Stimulated activated CD4-positive, alpha-beta T cell treated with anti-CD3 and anti-CD28 coated beads, TNF-alpha, amount 100 ng/mL, for 24 hours (primary cell): Measurements from ENCODE around the gene GRK3.

Experiments used
- DNase-seq, 3 experiments: peaks; one replicate each; pipeline ENCODE4 v3.0.0-alpha.2; 2020; ENCODE audit warnings: low read depth in 3 of 3

The GRK3 gene

GRCh38 chr22:25663654-25664053 is 99.2 kb downstream of the GRK3 start:
- DNase-seq: no peak

GRCh38 chr22:25666308-25666707 is 101.8 kb downstream of the GRK3 start:
- no peak for DNase-seq

- DNase-seq: no peak
Observed at GRCh38 chr22:25668437-25668836, 104.0 kb downstream of the GRK3 start.

DNA sequence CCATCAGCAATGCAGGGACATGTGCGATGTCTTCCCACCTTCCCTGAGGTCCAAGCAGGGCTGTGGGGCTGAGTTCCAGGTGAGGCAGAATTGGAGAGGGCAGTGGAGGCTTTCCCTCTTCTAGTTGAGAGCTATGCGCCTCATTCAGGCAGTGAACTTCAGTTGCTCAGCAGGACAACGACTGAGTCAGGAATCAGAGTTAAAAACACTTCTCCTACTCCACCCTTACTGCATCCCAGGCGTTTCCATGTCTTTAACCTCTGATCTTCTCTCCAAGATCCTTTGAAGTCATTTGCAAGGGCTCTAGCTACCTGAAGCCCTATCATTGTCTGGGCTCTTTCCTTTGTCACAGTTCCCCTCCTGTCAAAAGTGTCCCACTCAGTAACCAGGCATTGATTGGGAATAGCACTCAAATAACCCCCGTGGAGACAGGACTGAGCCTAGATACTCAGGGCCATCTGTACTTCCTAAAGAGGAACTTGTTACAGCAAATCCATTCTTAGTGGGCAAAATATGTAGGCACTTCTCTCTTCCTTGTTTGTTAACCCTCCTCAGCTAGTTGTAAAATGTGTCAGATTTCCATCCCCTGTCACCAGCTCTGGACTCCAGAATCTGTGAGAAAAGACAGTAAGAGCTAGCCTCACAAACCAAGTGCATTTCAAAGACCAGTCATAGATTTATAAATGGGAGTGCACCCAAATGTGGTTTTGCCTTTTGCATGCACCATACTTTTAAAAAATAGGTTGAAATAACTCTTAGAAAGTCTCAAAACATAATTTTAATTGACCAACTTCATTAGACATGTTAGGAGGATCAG is 105.0 kb downstream of the GRK3 start:
- DNase-seq: no peak

DNA sequence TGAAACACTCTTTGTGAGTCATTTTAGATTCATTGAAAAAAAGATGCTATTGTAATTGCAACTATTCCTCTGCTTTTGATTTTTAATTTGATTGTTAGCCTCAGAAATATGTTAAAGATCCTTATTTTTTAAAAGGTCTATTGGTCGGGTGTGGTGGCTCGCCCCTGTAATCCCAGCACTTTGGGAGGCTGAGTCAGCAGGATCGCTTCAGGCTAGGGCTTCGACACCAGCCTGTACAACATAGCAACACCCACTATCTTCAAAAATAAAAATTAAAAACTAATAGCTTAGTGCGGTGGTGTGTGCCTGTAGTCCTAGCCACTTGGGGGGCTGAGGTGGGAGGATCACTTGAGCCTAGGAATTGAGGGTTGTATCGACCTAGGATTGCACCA is 105.6 kb downstream of the GRK3 start:
- DNase-seq: no peak

- DNase-seq: no peak
Observed at GRCh38 chr22:25672289-25673084, 108.0 kb downstream of the GRK3 start.

- no peak for DNase-seq
Observed at GRCh38 chr22:25673713-25674112, 109.2 kb downstream of the GRK3 start.

DNA sequence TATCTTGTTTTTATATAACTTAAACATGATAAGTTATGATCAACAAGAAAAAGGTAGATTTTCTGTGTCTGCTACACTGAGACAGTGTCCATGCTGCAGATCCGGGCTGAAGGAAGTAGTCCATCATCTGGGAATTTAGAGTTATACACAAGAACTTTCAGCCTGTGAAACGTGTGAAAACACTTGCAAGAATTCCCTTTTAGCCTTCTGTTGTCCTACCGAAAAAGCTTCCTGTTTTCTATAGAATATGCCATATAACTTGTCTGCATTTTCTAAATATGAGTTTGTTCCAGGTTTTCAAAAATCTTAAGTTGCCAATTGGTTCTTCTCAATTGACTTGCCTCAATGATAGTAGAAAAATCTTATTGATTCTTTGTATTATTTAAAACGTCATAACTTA is 113.2 kb downstream of the GRK3 start:
- DNase-seq: no peak

GRCh38 chr22:25680051-25680450 is 115.6 kb downstream of the GRK3 start:
- DNase-seq: no peak

DNA sequence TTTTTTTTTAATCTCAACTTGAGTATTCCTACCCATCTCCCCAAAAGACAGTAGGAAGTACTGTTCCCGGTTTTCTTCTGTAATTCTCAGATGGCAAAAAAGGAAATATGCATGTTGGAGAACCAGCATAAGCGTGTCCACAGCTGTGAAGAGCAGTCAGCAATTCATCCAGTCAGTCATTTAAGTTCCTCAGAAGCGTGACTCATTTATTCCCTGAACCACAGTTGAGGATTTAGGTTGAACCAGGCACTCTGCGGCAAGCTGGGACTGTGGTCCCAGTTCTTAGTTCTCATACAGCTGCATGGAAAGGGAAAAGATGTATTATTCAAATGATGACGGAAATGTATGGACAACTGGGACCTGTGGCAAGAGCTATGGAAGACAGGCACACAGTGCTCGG is 116.5 kb downstream of the GRK3 start:
- no peak for DNase-seq

DNA sequence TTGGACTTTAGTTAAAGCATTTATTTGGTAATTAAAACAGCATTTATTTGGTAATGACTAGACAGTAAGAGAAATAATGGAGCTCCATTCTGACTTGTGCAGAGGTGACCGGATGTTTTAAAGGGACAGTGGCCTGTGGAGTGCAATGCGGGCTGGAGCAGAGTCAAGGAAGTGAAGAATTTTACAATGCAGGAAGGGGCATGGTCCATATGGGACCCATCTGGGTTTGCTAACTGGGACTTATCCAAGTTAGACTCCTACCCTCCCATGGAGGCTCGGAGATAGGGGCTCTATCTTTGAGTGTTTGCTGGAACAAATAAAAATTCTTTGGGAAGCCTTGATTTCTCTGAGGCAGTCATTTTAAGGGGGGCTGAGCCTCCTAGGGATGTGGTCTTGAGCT is 117.6 kb downstream of the GRK3 start:
- DNase-seq: no peak

- DNase-seq: no peak
Observed at GRCh38 chr22:25688627-25689026, 124.2 kb downstream of the GRK3 start.

DNA sequence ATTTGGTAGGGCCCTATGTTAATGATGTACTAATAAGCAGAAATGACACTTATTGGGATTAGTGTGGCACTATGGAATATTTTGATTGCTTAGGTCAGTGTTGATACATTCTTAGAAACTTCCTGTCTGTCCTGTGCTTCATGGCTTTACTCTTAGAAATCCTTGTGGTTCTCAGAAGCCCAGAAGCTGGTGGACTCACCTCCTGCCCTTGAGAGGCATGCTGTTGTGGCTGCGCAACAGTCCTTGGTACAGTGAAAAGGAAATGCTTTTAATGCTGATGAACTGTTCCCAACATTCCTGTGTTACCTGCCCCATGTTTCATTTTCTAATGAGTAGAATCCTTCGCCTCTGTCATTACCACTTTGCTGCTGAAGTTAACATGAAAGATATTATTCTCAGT is 125.2 kb downstream of the GRK3 start:
- DNase-seq: no peak

GRCh38 chr22:25690798-25691197 is 126.3 kb downstream of the GRK3 start:
- DNase-seq: no peak

DNA sequence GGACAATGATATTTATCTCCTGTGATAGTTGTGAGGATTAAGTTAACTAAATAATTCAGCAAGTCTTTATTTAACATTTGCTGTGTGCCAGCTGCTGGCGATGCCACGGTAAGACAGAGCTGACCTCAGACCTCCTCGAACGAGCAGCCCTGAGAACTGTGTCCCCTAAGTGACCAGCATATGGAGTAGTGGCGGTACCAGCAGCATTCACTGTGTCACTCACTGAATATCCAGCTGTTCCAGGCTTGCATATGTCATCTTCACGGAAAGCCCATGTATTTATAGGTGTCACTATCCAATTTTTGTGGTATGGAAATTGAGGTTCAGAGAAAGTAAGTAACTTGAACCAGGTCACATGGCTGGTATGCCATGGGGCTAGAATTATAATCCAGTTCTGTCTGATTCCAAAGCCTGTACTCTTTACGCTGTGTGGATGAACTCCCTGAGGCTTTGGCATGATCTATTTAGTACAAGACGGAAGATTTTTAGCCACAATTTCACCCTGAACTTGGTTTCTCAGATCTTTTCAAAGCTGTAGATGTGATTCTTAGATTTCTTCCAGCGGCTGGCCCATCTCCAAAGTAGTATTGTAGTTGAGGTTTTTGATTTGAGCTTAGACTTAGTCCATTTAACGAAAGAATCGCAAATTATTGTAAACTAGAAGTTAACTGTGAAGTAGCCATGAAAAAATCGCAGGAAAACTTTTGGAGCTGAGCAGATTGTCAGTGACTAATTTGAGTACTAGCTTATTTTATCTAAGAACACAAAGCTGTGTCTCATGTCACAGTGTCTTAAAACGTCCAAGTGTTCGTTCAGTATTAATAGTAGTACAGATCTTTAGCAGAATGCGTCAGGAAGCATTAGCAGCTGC is 128.2 kb downstream of the GRK3 start:
- no peak for DNase-seq

- no peak for DNase-seq
Observed at GRCh38 chr22:25693268-25693565, 128.7 kb downstream of the GRK3 start.

DNA sequence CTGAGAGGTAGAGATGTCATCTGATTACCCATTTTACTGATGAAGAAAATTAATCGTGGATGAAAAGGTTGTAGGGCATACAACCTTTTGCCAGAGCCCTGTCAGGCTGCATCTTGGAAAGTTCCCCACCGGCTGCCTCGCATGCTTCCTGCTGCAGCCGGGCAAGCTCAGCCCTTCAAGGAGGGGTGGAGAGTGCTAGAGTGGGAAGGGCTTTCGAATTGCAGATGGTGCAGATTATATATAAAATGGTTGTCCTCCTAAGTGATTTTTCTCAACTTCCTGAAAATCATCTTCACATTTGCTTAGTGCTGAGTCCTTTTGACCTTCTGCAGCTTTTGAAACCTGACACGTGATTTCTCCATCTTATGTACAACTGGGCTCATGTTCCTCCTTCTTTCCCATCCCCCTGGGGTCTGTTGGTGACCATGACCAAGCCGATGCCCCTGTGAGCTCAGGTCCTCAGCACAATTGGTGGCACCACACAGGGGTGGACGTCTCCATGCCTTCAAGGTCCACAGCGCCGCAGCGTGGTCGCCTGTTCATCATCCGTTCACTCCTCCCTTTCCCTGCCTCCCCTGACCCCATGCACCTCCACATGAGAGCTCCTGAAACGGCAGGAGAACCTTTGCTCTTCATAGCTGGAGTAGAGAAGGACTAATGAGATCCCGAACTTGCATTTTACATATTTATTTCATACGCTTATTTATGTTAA is 129.9 kb downstream of the GRK3 start:
- DNase-seq: no peak

GRCh38 chr22:25695146-25695545 is 130.7 kb downstream of the GRK3 start:
- DNase-seq: no peak

DNA sequence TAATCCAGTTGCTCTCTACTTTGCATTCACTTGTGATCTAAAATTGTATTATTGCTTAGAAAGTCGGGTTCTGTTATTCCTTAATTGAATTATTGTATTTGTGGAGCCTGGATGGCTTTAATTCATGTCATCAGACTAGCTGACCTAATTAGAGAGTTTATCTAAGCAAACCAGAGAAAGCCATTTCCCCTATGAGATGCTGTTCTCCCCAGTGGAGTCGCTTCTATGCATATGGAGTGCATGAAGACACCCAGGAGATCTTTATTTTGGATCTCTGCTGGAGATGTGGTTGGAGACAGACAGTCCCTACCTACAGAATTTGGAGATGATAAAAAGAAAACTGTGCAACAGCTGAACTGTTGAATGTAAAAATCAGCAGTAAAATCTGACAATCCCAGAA is 132.3 kb downstream of the GRK3 start:
- DNase-seq: no peak

GRCh38 chr22:25697181-25697664 is 132.7 kb downstream of the GRK3 start:
- DNase-seq: no peak

DNA sequence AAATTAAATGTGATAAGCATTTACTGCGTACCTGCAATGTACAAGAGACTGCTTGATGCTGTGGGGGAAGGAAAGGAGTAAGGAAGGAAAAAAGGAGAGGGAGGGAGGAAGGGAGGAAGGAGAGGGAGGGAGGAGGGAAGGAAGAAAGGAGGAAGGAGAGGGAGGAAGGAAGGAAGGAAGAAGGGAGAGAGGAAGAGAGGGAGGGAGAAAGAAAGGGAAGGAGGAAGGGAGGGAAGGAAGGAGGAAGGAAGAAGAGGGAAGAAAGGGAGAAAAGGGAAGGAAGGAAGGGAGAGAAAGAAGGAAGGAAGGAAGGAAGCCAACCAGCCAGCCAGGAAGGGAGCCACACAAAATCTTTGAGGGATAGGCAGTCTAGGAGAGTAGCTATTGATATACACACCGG is 133.5 kb downstream of the GRK3 start:
- DNase-seq: no peak

- DNase-seq: no peak
Observed at GRCh38 chr22:25698461-25698860, 134.0 kb downstream of the GRK3 start.
